ENCODE data around the gene ADM2. TPM values are rescaled to one million over a fixed set of nuclear protein-coding genes. Genes with fewer than 3 reads are reported as not detected.

ADM2 gene
- total RNA-seq, 2 donors from 2014 or later = 4.0 to 4.2 TPM

GRCh38 chr22:50486561-50487289 is 5.4 kb downstream of the ADM2 start, which contains the start of gene MIOX:
Gene MIOX, plus strand, starts transcription at chr22:50486859. Its CDS starts 39 bp downstream, at chr22:50486898.
- no peak for DNase-seq
- Mint-ChIP-seq H3K27me3 (ENCODE audit: insufficient read depth) (peaks cover 49% of the 10 kb centered on the region), H3K27ac (no peak within 1 kb of the TSS), H3K4me1 (peaks cover 11% of the 10 kb centered on the region), H3K4me3 (no peak within 1 kb of the TSS), H3K36me3 (ENCODE audit: low read depth) (no peaks in the 10 kb centered on the region), H3K9me3 (no peaks in the 10 kb centered on the region)
- H3K9me3 ChIP-seq (ENCODE audit: control insufficient read depth, low read length) = no peaks in the 10 kb centered on the region
- TF ChIP-seq CTCF (conservative IDR thresholded peaks at IDR 0.05) = no peak
- no peaks in the 10 kb centered on the region for H3K4me1 ChIP-seq (ENCODE audit: control insufficient read depth, insufficient read depth, low read length)
- H3K27me3 ChIP-seq (ENCODE audit: control insufficient read depth, insufficient read depth, low read length, poor library complexity, severe bottlenecking) = no peaks in the 10 kb centered on the region
- WGBS, 2 experiments (ENCODE audit: insufficient coverage in 1 of 2, insufficient read length in 1 of 2) = 78 to 84% methylated on average over 15 to 23 of the region's 23 CpGs
- no peaks in the 10 kb centered on the region for H3K36me3 ChIP-seq (ENCODE audit: control insufficient read depth, insufficient read depth, low read length)
- no peak within 1 kb of the TSS for H3K9ac ChIP-seq (ENCODE audit: extremely low read depth, low read length, poor library complexity, severe bottlenecking)
- H3K4me3 ChIP-seq (ENCODE audit: low read length) = no peak within 1 kb of the TSS
- no peak within 1 kb of the TSS for H3K27ac ChIP-seq (ENCODE audit: low read depth, low read length)

GRCh38 chr22:50487290-50488005 is 6.1 kb downstream of the ADM2 start:
- no peak for DNase-seq

More at GRCh38 chr22:50487290-50488005, 6.1 kb downstream of the ADM2 start:
- no peaks in the 10 kb centered on the region for H3K27me3 ChIP-seq (ENCODE audit: control insufficient read depth, insufficient read depth, low read length, poor library complexity, severe bottlenecking)
- H3K9me3 Mint-ChIP-seq = no peaks in the 10 kb centered on the region
- H3K27ac ChIP-seq (ENCODE audit: low read depth, low read length) = no peak overlapping the region
- peaks cover 11% of the 10 kb centered on the region for H3K4me1 Mint-ChIP-seq
- TF ChIP-seq CTCF (conservative IDR thresholded peaks at IDR 0.05) = no peak
- 90% methylated on average over 9 to 23 of the region's 23 CpGs for WGBS, 2 experiments (ENCODE audit: insufficient coverage in 1 of 2, insufficient read length in 1 of 2)
- H3K4me3 Mint-ChIP-seq = no peak overlapping the region
- H3K4me1 ChIP-seq (ENCODE audit: control insufficient read depth, insufficient read depth, low read length) = no peaks in the 10 kb centered on the region
- no peaks in the 10 kb centered on the region for H3K36me3 Mint-ChIP-seq (ENCODE audit: low read depth)
- no peaks in the 10 kb centered on the region for H3K36me3 ChIP-seq (ENCODE audit: control insufficient read depth, insufficient read depth, low read length)
- H3K27me3 Mint-ChIP-seq (ENCODE audit: insufficient read depth) = peaks cover 47% of the 10 kb centered on the region
- H3K9me3 ChIP-seq (ENCODE audit: control insufficient read depth, low read length) = no peaks in the 10 kb centered on the region
- no peak overlapping the region for H3K4me3 ChIP-seq (ENCODE audit: low read length)
- H3K27ac Mint-ChIP-seq = no peak overlapping the region
- no peak overlapping the region for H3K9ac ChIP-seq (ENCODE audit: extremely low read depth, low read length, poor library complexity, severe bottlenecking)

Data from endodermal cell (in vitro differentiated cells).